HG03025 (cell line): Measurements from ENCODE around the gene XCR1.
"Not testable (repeated sequence)": the region's sequence is repeated elsewhere in the genome, so short reads cannot be mapped to it uniquely, and the experiment has no call there.

ENCODE experiments used
- ATAC-seq: cut with Tn5 transposase; IDR thresholded peaks from one replicate; pipeline ENCODE4 v1.9.1; 2021; ENCODE audit warnings: mild to moderate bottlenecking, moderate library complexity; ENCODE audit not compliant: unreplicated experiment, low FRiP score

XCR1 gene

GRCh38 chr3:46049093-46049492, 21.8 kb upstream of the XCR1 start:
- ATAC-seq: no peak

GRCh38 chr3:46046231-46046630, 18.9 kb upstream of the XCR1 start:
- not testable (repeated sequence) for ATAC-seq

DNA sequence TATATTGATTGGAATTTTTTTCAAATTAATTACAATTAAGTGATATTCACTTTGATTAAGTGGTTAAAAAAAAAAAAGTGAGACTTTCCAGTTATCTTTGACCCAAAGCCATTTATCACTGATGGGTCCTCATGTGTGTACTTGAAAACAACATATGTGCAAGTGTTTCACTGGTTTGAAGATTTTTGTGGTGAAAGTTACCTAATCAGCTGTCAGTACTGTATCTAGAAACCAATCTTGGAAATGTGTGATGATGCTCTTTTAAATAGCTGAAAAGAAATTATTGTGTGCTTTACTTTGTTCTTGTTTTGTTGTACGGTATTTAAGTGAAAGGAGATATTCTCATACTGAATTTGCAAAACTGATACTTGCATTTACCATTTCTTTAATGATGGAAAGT, 11.6 kb upstream of the XCR1 start:
- ATAC-seq: no peak

- not testable (repeated sequence) for ATAC-seq
These were observed 10.8 kb upstream of the XCR1 start for GRCh38 chr3:46038071-46038470.

GRCh38 chr3:46036191-46036590, 8.9 kb upstream of the XCR1 start:
- no peak for ATAC-seq

DNA sequence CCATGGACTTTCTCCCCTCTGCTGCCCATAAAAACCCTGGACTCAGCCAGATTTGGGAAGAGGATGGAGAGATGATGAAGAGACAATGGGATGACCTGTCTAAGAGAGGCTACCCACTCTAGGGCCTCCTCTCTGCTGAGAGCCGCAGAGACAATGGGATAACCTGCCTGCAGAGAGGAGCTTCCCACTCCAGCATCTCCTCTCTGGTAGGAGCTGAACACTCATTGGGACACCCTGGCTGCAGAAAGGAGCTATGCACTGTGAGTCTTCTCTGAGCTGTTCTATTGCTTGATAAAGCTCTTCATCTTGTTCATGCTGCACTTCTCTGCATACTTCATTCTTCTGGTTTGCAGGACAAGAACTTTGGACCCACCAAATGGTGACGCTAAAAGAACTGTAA, 4.5 kb upstream of the XCR1 start:
- no peak for ATAC-seq

DNA sequence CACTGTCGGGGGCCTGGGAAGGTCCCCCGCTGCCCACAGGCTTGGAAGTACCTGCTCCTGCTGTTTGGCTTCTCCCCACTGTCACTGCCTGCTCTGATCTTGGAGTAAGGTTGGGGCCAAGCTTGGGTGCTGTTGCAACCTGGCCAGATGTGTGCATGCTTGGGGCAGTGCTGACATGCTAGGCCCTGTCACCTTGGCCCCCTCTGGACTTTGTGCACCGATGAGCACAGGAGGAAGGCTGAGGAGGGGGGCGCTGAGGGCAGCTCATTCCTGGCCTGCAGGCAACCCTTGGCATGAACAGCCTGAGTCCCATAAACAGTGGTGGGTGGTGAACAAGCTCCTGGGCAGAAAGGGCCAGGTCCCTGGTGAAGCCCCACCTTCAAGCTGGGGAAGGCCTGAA, 4.0 kb upstream of the XCR1 start:
- ATAC-seq: no peak

- no peak for ATAC-seq
These were observed 3.3 kb upstream of the XCR1 start for GRCh38 chr3:46030626-46031025.

- no peak for ATAC-seq
These were observed 2.8 kb upstream of the XCR1 start for GRCh38 chr3:46029953-46030543.

- no peak for ATAC-seq
These were observed 584 bp upstream of the XCR1 start for GRCh38 chr3:46027736-46028397.

GRCh38 chr3:46025139-46025538, 2.1 kb downstream of the XCR1 start:
- no peak for ATAC-seq

- no peak for ATAC-seq
These were observed 3.2 kb downstream of the XCR1 start for GRCh38 chr3:46024131-46024530.

DNA sequence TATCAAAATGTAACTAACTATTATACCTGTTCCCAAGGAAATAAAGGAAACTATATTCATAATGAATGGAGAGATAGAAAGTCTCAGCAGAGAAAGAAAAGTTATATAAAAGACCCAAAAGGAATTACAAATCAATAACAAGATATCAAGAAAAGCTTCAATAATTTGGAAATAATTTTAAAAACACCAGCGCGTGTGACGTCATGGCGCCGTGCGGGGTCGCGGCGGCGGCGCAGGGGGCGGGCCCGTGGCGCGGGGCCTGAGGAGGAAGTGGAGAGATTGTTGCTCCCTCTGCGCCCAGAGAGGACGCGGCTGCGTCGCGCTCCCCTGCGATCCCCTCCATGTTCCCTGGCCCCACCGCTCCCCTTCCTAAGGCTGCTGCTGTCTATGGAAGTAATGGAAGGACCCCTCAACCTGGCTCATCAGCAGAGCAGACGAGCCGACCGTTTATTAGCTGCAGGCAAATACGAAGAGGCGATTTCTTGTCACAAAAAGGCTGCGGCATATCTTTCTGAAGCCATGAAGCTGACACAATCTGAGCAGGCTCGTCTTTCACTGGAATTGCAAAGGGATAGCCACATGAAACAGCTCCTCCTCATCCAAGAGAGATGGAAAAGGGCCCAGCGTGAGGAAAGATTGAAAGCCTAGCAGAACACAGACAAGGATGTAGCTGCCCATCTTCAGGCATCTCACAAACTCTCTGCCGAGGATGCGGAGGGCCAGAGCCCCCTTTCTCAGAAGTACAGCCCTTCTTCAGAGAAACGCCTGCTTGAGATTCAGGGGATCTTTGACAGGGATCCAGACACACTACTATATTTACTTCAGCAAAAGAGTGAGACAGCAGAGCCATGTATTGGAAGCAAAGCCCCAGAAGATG, 4.1 kb downstream of the XCR1 start:
- no peak for ATAC-seq

GRCh38 chr3:46021516-46021915, 5.8 kb downstream of the XCR1 start:
- no peak for ATAC-seq

DNA sequence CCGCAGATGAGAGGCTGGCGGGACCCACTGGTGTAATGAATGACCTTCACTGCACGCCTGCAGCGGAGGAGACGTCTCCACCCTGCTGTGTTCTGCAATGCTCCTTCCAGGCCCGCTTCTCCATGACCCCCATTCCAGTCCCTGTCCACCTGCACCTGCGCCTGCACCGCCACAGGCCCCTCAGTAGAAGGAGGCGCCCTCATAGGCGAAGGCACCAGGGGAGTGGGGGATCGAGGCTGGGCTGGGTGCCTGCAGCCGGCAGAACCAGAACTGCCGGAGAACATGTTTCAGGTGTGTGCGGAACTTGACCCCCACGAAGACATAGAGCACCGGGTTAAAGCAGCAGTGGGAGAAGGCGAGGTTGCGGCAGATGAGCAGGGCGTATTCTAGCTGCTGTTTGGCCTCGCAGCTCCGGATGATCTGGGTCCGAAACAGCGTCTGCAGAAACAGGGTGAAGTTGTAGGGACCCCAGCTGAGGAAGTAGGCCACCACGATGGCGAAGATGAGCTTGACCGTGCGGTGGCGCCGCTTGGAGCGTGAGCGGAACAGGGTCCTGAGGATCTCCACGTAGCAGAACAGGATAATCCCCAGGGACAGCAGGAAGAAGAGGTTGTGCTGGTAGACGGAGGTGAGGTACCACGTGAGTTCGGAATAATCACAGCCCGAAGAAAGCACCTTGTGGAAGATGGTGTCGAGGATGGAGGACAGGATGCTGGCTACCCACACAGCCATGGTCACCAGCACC, 6.3 kb downstream of the XCR1 start:
- no peak for ATAC-seq

GRCh38 chr3:46019707-46020106, 7.6 kb downstream of the XCR1 start:
- ATAC-seq: no peak

GRCh38 chr3:46017720-46018119, 9.6 kb downstream of the XCR1 start:
- ATAC-seq: no peak

DNA sequence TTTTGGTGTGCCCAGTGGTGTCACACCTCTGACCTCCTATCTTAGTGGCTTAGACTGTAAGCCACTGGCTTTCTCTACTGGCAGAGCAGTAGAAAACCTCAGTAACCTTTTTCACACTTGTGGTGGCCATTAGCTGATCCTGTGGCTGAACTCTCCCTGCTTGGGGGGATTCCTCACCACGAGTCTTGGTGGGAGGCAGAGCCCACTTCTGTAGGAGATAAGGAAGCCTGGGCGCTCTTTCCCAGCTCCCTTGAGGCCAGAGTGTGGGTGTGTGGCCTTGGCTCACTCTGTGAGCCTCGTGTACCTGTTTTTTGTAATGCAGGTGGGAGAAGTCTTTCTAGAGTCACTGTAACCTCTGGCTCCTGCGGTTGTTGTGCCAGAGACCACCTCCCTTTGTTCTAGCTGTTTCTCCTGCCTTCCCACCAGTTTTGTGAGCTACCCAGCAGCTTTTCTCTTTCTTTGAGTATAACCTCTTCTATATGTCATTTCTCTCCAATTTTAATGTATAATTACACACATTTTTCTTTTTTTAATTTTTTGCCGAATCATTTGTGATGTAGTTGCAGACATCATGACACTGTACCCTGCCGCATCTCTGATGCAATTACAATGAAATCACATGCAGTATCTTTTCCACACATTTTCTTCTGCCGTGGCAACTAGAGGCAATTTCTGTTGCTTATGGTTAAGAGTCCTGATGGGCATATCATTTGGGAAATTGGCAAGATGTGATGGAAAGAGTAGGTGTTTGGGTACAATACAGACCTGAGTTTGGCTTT, 13.8 kb downstream of the XCR1 start:
- no peak for ATAC-seq

DNA sequence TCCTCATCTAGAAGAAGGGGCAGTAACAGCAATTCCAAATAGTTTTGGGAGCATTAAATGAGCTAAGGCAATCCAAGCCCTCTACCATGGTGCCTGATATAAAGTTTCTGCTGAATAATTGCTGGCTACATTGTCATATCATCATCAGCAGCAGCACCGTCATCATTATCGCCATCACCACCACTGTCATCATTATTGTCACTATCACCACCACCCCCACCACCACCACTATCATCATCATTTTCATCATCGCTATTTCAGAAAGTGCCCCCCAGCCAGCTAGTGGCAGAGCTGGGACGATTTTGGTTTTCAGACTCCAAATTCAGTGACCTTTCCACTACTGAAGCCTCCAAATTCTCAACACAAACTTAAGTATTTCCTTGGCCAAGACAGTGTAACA, 15.0 kb downstream of the XCR1 start:
- no peak for ATAC-seq

DNA sequence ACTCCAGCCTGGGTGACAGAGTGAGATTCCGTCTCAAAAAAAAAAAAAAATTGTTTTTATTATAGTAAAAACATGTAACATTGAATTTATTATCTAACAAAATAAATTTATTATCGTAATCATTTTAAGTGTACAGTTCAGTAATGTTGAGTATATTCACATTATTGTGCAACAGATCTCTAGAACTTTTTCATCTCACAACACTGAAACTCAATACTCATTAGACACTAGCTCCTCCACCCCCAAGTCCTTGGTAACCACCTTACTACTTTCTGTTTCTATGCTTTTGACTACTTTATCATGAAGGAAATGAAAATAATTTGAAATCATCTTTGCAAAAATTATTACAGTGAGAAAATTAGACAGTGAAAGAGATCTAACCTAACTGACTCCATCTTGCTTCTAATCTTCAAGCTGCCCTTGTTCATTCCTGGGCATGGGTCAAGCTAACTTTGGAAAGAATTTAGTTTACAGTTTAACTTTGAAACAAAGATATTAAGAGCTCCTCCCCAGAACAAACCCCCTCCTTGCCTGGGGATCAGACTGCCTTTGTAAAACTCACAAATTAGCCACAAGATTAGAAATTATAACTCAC, 16.7 kb downstream of the XCR1 start:
- no peak for ATAC-seq
